Measurements from ENCODE around the gene MICA. TPM values are rescaled to one million over a fixed set of nuclear protein-coding genes. Genes with fewer than 3 reads are reported as not detected.

MICA gene
- total RNA-seq, 1 experiment from 2014 or later, result 41.2 TPM

Small RNA genes within 50 kb of the gene (microRNA-seq; reads per million reads assigned to microRNA genes)
- gene MIR6891, result not detected

Other genes starting within 250 kb of the MICA start
- 51.7 and 58.0 TPM in 2 replicates for gene CCHCR1, start 245.8 kb upstream of the MICA start, total RNA-seq (2021)
- 31.8 and 39.1 TPM in 2 replicates for gene TCF19, start 245.0 kb upstream of the MICA start, total RNA-seq (2021)
- gene POU5F1, start 232.9 kb upstream of the MICA start, total RNA-seq (2021), result not detected in 2 replicates
- 121 and 134 TPM in 2 replicates for gene HLA-C, start 131.5 kb upstream of the MICA start, total RNA-seq (2021)
- gene HLA-B, start 46.4 kb upstream of the MICA start, total RNA-seq (2021), result 27.3 and 29.9 TPM in 2 replicates
- gene MICB, start 94.5 kb downstream of the MICA start, total RNA-seq (2021), result 11.1 and 12.7 TPM in 2 replicates
- not detected in 2 replicates for gene MCCD1, start 125.4 kb downstream of the MICA start, total RNA-seq (2021)
- 558 and 594 TPM in 2 replicates for gene DDX39B, start 138.4 kb downstream of the MICA start, total RNA-seq (2021)
- gene ATP6V1G2, start 143.0 kb downstream of the MICA start, total RNA-seq (2021), result 2.5 and 3.1 TPM in 2 replicates
- gene NFKBIL1, start 144.0 kb downstream of the MICA start, total RNA-seq (2021), result 15.7 and 17.2 TPM in 2 replicates
- not detected in 2 replicates for gene LTA, start 168.7 kb downstream of the MICA start, total RNA-seq (2021)
- 0.17 and 0.42 TPM in 2 replicates for gene TNF, start 172.0 kb downstream of the MICA start, total RNA-seq (2021)
- gene LTB, start 178.8 kb downstream of the MICA start, total RNA-seq (2021), result not detected in 2 replicates
- gene LST1, start 182.7 kb downstream of the MICA start, total RNA-seq (2021), result not detected in 2 replicates
- gene NCR3, start 189.4 kb downstream of the MICA start, total RNA-seq (2021), result not detected in 2 replicates
- gene AIF1, start 211.6 kb downstream of the MICA start, total RNA-seq (2021), result 0.64 and 0.68 TPM in 2 replicates
- 289 and 313 TPM in 2 replicates for gene PRRC2A, start 217.1 kb downstream of the MICA start, total RNA-seq (2021)
- gene BAG6, start 249.1 kb downstream of the MICA start, total RNA-seq (2021), result 391 and 393 TPM in 2 replicates

All from A673 (cell line).